SH-SY5Y (cell line): ENCODE measurements around the gene ZNF324.

Experiments used
- GATA2 ChIP-seq: IDR thresholded peaks from 2 replicates; pipeline ENCODE4 v1.6.1; 2011; ENCODE audit warnings: mild to moderate bottlenecking, low read depth, low read length
- GATA3 ChIP-seq: IDR thresholded peaks from 2 replicates; pipeline ENCODE4 v1.6.1; 2011; ENCODE audit warnings: low read depth, mild to moderate bottlenecking, low read length, moderate library complexity

DNA sequence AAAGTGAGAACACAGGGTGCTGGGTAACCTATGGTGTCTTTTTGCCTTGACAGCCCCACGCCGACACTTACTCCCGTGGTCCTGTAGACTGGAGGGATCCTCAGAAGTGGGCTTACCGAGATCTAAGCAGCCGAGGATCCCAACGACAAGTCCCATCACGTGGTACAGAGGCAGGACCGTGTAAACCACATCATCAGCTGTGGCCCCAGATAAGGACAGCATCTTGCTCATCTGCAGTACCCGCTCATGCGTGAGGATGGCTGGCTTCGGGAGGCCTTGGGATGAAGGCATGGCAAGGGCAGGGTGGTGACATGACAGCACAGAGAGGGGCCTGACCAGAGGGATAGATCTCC lies 42.8 kb downstream of the ZNF324 start:
- no peak for TF ChIP-seq GATA3
- TF ChIP-seq GATA2, result no peak
